Sigmoid colon (tissue), 4 donors: Measurements from ENCODE around the gene FBLIM1.

Source experiments
- EP300 ChIP-seq, 4 donors: sonication (generic); formaldehyde crosslinking; IDR thresholded peaks; one replicate each; pipeline ENCODE4 v1.6.1; 2017; ENCODE audit warnings: antibody characterized with exemption in 4 of 4
- TF ChIP-seq, protein P1 (sequence below), 4 experiments: fragments of 450-650 bp in 3 of 4; fragments of 200-600 bp in 1 of 4; IDR thresholded peaks; one replicate each; pipeline ENCODE4 v1.5.1; 2016 to 2019; ENCODE audit warnings: antibody characterized with exemption in 4 of 4, mild to moderate bottlenecking in 3 of 4, moderate library complexity in 2 of 4

DNA sequence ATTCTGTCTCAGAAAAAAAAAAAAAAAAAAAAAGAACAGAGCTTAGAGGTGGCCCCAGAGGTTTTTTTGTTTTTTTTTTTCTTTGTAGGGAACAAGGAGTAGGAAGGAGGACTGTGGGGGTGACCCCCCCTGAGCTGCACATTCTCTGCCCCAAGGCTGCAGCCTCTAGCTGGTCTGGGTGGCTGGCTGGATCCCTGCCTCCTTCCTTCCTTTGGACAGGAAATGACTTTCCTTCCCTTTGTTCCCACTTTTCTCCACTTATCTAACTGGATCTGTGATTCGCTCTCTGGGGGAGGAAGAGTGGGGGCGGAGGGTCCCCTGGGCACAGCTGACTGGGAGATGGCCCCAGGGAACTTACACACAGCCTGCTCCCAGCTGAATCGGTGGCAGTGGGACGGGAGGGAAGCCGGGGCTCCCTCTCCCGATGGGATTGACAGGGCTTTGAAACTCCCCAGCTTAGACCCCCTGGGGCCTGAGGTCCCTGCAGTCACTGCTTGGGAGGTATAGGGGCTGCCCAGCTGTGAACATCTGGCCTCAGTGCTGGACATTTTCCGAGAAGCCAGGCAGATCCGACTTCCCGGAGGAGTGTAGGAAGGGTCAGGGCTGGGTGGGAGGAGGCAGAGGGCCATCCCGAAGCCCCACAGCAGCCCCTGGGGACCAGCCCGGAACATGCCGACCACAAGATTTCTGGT, 2.1 kb downstream of the FBLIM1 start:
- TF ChIP-seq, protein P1, sequence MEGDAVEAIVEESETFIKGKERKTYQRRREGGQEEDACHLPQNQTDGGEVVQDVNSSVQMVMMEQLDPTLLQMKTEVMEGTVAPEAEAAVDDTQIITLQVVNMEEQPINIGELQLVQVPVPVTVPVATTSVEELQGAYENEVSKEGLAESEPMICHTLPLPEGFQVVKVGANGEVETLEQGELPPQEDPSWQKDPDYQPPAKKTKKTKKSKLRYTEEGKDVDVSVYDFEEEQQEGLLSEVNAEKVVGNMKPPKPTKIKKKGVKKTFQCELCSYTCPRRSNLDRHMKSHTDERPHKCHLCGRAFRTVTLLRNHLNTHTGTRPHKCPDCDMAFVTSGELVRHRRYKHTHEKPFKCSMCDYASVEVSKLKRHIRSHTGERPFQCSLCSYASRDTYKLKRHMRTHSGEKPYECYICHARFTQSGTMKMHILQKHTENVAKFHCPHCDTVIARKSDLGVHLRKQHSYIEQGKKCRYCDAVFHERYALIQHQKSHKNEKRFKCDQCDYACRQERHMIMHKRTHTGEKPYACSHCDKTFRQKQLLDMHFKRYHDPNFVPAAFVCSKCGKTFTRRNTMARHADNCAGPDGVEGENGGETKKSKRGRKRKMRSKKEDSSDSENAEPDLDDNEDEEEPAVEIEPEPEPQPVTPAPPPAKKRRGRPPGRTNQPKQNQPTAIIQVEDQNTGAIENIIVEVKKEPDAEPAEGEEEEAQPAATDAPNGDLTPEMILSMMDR (IDR thresholded peaks at IDR 0.05) = no peak
- TF ChIP-seq EP300 (IDR thresholded peaks at IDR 0.05) = no peak
